ENCODE data around the gene WWOX. TPM values are rescaled to one million over a fixed set of nuclear protein-coding genes. Genes with fewer than 3 reads are reported as not detected.

Gene WWOX
- total RNA-seq, 1 donor from 2014 or later = 16.1 TPM

DNA sequence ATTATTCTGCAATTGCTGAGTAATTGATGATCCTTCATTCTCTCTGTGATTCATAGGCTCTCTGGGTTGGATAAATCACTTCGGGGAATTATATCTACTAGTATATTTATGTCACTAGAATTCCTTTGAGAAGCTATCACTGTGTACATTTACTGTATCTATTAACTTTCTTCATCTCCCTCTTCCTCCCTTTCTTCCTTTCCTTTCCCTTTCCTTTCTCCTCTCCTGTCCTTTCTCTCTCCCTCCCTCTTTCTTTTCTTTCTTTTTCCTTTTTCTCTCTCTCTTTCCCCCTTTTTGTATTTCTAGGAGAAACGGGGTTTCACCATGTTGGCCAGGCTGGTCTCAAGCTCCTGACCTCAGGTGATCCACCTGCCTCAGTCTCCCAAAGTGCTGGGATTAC lies 711.8 kb downstream of the WWOX start:
- Mint-ChIP-seq H3K9me3 (peaks cover 3% of the 10 kb centered on the region), H3K27ac (no peak overlapping the region), H3K36me3 (ENCODE audit: low read depth) (no peaks in the 10 kb centered on the region), H3K4me1 (no peaks in the 10 kb centered on the region), H3K27me3 (no peaks in the 10 kb centered on the region), H3K4me3 (no peak overlapping the region)
- no peak for DNase-seq
- intact Hi-C loops (cut with micrococcal nuclease) = no loop called here

DNA sequence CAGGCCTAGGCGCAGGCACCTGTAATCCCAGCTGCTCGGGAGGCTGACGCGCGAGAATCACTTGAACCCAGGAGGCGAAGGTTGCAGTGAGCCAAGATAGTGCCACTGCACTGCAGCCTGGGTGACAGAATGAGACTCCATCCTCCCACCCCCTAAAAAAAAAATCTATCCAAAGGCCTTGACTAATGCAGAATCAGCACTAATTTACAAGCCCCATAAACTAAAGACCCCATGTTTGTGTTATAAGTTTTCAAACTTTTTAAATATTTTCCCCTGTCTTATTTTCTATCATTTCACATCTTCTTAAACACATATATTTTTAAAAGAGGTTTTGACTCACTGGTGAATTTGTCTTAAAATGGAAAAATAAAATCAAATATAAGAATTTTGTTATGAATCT lies 713.1 kb downstream of the WWOX start:
- no peaks in the 10 kb centered on the region for H3K27me3 Mint-ChIP-seq
- no peak overlapping the region for H3K27ac Mint-ChIP-seq
- intact Hi-C loops (cut with micrococcal nuclease) = no loop called here
- H3K4me1 Mint-ChIP-seq = no peaks in the 10 kb centered on the region
- no peak for DNase-seq
- H3K9me3 Mint-ChIP-seq = peaks cover 3% of the 10 kb centered on the region
- H3K36me3 Mint-ChIP-seq (ENCODE audit: low read depth) = no peaks in the 10 kb centered on the region
- no peak overlapping the region for H3K4me3 Mint-ChIP-seq

DNA sequence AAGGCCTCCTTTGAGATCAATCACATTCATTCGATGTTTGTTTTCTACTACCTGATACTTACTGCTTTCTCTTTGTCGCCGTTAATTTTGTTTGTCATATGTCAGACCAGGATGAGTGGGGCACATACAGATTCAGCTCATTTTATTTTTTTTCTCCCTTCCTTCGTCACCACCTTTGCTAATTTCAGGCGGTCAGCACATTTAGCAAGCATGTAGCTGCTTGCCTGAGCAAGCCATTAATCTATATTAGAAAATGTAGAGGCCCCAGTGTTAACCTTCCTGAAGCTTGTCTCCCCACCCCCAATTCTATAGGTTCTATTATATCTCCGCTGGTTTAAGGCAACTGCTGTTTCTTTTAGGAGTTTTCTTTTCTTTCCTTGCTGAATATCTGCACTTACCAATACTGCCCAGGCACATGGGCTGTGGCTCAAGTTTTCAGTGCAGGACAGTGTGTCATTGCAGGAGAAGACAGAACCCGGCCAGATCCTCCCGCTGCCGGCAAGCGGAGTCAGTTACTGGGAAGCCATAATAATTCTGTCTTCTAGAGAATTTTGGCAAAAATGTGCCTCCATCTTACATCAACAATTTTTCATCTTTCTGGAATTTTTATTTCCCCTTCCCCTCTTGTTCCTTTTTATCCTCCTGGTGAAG lies 714.3 kb downstream of the WWOX start:
- Mint-ChIP-seq H3K27me3 (no peaks in the 10 kb centered on the region), H3K4me1 (no peaks in the 10 kb centered on the region), H3K9me3 (no peaks in the 10 kb centered on the region), H3K27ac (no peak overlapping the region), H3K36me3 (ENCODE audit: low read depth) (no peaks in the 10 kb centered on the region), H3K4me3 (no peak overlapping the region)
- intact Hi-C loops (cut with micrococcal nuclease) = no loop called here
- DNase-seq = no peak

DNA sequence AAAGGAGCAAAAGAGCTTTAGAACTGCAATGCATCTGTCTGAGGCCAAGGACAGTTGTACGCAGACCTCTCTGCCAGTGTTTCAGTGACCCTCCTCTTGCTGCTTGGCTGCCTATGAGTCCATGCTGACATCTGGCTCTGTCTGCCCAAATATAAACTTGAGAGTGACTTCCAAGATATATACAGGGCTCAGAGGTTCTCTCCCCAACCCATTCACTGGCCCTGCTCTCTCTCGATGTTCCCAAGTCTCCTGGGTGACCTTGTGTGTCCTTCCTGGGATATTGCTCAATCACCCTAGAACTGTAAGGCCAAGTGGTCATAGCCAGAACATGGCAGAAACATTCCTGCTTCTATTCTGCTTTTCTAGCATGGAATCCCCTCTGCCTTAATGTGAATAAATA lies 716.3 kb downstream of the WWOX start:
- no peaks in the 10 kb centered on the region for H3K4me1 Mint-ChIP-seq
- DNase-seq = no peak
- no peak overlapping the region for H3K27ac Mint-ChIP-seq
- H3K36me3 Mint-ChIP-seq (ENCODE audit: low read depth) = no peaks in the 10 kb centered on the region
- no peaks in the 10 kb centered on the region for H3K9me3 Mint-ChIP-seq
- H3K4me3 Mint-ChIP-seq = no peak overlapping the region
- H3K27me3 Mint-ChIP-seq = no peaks in the 10 kb centered on the region
- intact Hi-C loops (cut with micrococcal nuclease) = no loop called here

DNA sequence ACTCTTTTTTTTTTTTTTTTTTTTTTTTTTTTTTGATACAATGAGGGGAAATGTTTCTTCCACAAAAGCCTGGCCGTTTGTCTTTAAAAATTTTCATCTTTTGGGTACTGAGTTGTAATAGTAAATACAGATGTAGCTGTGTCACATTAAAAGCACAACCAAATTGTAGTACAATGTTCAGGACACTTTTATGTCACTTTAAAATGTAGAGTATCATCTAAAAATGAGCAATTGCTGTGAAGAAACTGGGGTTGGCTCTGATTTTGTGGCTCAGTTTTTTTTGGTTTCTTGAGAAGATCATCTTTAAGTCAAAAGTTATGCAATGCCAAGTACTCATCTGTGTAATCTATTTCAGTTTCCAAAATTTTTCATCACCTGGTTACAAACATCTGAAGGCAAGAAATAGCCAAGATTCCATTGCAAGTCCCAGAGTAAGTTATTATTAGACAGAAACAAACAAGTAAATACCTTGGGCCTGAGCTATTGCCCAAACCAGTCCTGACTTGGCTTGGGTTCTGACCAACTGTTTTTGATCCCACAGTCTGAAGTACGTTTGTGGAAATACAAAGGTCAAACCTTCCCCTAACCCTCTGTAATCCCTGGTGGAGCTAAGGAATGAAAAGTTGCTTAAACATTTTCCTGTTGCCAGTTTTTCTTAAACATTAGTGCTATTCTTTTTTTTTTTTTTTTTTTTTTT lies 717.2 kb downstream of the WWOX start:
- H3K36me3 Mint-ChIP-seq (ENCODE audit: low read depth) = no peaks in the 10 kb centered on the region
- DNase-seq = no peak
- H3K9me3 Mint-ChIP-seq = no peaks in the 10 kb centered on the region
- intact Hi-C loops (cut with micrococcal nuclease) = no loop called here
- H3K4me1 Mint-ChIP-seq = no peaks in the 10 kb centered on the region
- no peak overlapping the region for H3K27ac Mint-ChIP-seq
- no peaks in the 10 kb centered on the region for H3K27me3 Mint-ChIP-seq
- H3K4me3 Mint-ChIP-seq = no peak overlapping the region

DNA sequence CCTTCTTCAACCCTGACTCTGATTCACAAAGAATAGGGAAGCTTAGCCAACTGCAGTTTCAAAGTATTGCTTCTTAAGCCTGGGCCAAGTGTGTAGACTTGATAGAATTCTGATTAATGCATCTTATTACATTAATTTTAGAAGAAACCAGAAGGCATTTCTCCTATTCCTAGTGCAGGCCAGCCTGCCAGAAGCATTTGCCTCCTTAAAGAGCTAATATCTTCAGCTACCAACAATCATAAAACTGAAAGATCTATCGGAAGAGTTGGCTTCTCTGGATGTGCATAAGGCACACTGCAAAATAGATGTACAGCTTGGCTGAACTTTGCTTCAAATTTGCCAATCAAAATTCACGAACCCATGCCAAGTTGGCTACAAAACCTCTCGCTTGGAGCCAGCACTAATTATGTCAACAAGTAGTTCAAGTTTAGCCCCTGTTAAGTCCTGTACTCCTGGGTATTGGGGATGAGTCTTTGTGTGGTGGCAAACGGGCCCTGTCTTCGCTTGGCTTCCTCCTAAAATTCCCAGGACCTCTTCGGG lies 717.8 kb downstream of the WWOX start:
- intact Hi-C loops (cut with micrococcal nuclease) = no loop called here
- no peaks in the 10 kb centered on the region for H3K27me3 Mint-ChIP-seq
- H3K27ac Mint-ChIP-seq = no peak overlapping the region
- H3K36me3 Mint-ChIP-seq (ENCODE audit: low read depth) = no peaks in the 10 kb centered on the region
- H3K9me3 Mint-ChIP-seq = no peaks in the 10 kb centered on the region
- no peak overlapping the region for H3K4me3 Mint-ChIP-seq
- H3K4me1 Mint-ChIP-seq = no peaks in the 10 kb centered on the region
- DNase-seq = no peak

DNA sequence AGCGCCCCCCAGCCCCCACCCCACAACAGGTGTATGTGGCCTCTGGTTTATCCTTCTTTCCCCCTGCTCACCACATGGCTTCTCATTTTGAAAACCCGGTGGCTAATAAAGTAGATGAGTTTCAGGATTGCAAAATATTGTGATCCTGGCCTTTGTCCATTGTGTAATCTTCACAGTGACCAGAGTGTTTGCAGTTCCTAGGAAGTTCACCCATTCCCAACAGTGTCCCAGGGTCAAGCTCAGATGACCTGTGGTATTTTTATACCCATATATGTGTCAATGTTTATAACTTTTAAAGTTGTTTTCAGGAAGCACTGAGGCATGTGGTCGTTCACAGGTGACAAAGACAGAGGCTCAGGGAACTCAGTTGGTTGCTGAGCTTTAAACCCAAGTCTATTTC lies 721.9 kb downstream of the WWOX start:
- Mint-ChIP-seq H3K27me3 (no peaks in the 10 kb centered on the region), H3K9me3 (no peaks in the 10 kb centered on the region), H3K4me3 (no peak overlapping the region), H3K36me3 (ENCODE audit: low read depth) (no peaks in the 10 kb centered on the region), H3K27ac (no peak overlapping the region), H3K4me1 (no peaks in the 10 kb centered on the region)
- intact Hi-C loops (cut with micrococcal nuclease) = no loop called here
- DNase-seq = no peak

DNA sequence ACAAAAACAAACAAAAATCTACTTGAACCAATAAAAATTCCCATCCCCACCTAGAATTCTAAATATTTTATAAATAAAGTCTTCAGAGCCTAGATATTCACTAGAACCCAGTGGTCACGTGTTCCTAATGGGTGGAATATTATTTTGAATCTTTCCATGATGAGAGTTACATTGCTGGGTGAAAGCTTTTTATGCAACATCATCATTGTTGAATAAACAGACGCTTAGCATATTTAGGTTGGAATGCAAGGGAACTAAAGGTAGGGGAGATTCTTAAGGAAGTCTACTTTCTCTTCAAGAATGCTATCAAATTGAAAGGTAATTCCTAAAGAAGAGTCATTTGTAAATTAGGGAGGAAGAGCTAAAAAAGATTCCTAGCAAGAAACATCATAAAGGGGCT lies 723.1 kb downstream of the WWOX start:
- no peak for DNase-seq
- H3K4me3 Mint-ChIP-seq = no peak overlapping the region
- H3K27me3 Mint-ChIP-seq = no peaks in the 10 kb centered on the region
- H3K36me3 Mint-ChIP-seq (ENCODE audit: low read depth) = no peaks in the 10 kb centered on the region
- no peaks in the 10 kb centered on the region for H3K9me3 Mint-ChIP-seq
- intact Hi-C loops (cut with micrococcal nuclease) = no loop called here
- H3K27ac Mint-ChIP-seq = no peak overlapping the region
- H3K4me1 Mint-ChIP-seq = no peaks in the 10 kb centered on the region

DNA sequence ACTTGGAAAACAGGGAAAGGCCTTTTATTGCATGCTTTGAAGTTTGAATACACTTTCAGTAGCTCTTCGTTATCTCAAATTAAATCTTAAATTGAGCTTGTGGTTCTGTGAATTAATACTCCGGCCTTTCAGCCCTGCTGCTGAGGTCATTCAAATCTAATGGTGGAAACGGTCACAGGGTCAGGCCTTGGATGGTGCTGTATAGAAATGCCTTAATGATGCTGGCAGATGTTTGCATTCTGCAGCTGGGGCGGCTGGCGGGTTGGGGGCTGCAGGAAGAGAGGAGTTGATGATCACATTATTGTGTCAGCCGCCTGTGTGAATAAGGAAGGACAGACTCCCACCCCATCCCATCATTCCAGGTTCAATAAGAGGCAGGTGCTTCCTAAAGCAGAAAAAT lies 723.6 kb downstream of the WWOX start:
- no peak overlapping the region for H3K27ac Mint-ChIP-seq
- no peaks in the 10 kb centered on the region for H3K36me3 Mint-ChIP-seq (ENCODE audit: low read depth)
- H3K9me3 Mint-ChIP-seq = no peaks in the 10 kb centered on the region
- no peak for DNase-seq
- intact Hi-C loops (cut with micrococcal nuclease) = no loop called here
- no peaks in the 10 kb centered on the region for H3K4me1 Mint-ChIP-seq
- H3K27me3 Mint-ChIP-seq = no peaks in the 10 kb centered on the region
- no peak overlapping the region for H3K4me3 Mint-ChIP-seq

DNA sequence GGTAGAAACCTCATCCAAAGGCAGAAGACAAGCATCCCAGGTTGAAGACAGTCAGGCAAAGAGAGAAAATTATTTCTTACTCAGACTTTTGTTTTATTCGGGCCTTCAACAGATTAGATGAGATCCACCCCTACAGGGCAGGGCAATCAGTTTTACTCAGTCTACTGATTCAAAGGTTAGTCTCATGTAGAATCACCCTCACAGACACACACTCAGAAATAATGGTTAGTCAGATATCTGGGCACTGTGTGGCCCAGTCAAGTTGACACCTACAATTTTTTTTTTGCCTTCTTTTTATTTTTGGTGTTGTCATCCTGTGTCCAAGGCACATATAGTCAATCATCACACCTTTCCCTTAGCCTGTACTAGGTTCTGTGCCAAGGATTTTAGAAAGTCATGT lies 729.8 kb downstream of the WWOX start:
- Mint-ChIP-seq H3K4me3 (no peak overlapping the region), H3K36me3 (ENCODE audit: low read depth) (no peaks in the 10 kb centered on the region), H3K27me3 (no peaks in the 10 kb centered on the region), H3K4me1 (no peaks in the 10 kb centered on the region), H3K9me3 (no peaks in the 10 kb centered on the region), H3K27ac (no peak overlapping the region)
- no peak for DNase-seq
- intact Hi-C loops (cut with micrococcal nuclease) = no loop called here

DNA sequence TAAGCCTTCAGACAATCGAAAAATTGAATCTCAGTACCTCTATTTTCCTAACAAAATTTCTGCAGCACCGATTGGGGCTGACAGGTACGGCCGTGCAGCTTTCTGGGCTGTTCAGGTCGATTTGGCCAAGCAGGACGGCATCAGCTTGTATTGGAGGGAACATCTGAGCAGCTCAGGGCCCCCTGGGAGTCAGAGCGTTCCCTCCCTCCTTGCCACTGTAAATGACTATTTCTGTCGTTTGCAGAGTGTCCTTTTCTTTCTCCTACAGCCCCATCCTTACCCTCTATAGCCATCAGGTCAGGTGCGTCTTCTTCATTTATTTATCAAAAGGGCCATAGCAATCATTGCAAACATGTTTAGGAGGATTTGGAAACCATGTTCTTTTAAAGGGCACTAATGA lies 731.1 kb downstream of the WWOX start:
- Mint-ChIP-seq H3K27ac (no peak overlapping the region), H3K4me3 (no peak overlapping the region), H3K9me3 (no peaks in the 10 kb centered on the region), H3K4me1 (no peaks in the 10 kb centered on the region), H3K27me3 (no peaks in the 10 kb centered on the region), H3K36me3 (ENCODE audit: low read depth) (no peaks in the 10 kb centered on the region)
- intact Hi-C loops (cut with micrococcal nuclease) = no loop called here
- no peak for DNase-seq

DNA sequence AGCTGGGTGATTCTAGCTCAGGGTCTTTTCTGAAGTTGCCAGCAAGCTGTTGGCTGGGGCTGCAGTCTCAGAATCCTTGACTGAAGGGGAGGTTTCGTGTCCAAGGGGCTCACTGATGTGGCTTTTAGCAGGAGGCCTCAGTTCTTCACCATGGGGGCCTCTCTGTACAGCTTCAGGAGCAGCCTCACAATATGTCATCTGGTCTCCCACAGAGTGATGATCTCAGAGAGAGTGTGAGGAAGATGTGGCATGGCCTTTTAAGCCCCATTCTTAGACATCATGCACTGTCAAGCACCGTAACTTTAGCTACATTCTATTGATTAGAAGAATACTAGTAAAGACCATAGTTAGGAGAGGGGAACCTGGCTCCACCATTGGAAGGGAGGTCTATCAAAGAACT lies 732.6 kb downstream of the WWOX start:
- no peaks in the 10 kb centered on the region for H3K27me3 Mint-ChIP-seq
- H3K36me3 Mint-ChIP-seq (ENCODE audit: low read depth) = no peaks in the 10 kb centered on the region
- DNase-seq = no peak

DNA sequence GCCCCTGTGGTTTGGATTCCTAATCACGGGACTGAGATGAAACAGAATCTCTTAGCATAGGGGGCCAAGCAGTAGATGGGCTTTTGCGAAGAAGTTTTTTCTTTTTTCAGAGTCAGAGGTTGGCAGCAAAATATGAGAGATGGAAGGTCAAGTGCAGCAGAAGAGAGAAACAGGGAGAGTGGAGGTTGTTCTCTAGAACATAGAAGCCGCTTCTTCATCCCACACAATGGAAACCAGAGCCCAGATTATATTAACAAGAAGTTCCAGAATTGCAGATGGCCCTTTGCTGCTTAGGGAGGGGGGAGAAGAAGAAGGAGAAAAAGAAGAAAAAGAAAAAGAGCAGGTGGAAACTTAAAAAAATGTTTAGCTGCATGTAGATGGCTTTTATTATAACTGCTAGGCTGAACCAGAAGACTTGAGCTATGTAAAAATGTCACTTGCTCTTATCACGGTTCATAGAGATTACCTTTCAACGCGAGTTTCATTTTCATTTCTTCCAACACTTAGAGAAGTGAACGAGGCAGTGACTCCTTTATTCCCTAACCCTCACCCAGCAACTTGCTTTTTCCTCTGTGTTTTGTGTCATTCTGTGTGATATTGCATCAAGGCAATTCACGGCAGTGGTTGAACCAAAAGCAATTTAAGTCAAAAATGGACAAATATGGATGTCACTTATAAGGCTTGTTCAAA lies 737.5 kb downstream of the WWOX start:
- intact Hi-C loops (cut with micrococcal nuclease) = loop anchor here (5.0 kb wide), 1 partner anchor 35 kb away; no protein-coding TSS in a partner anchor
- Mint-ChIP-seq H3K4me1 (peaks cover 3% of the 10 kb centered on the region), H3K27me3 (no peaks in the 10 kb centered on the region), H3K9me3 (peaks cover 3% of the 10 kb centered on the region), H3K27ac (peak overlapping the region; percentile 18), H3K36me3 (ENCODE audit: low read depth) (no peaks in the 10 kb centered on the region), H3K4me3 (peak overlapping the region; percentile 2)
- no peak for DNase-seq

More for the DNA sequence above, 732.6 kb downstream of the WWOX start:
- Mint-ChIP-seq H3K4me3 (no peak overlapping the region), H3K9me3 (no peaks in the 10 kb centered on the region), H3K4me1 (peaks cover 3% of the 10 kb centered on the region), H3K27ac (no peak overlapping the region)
- intact Hi-C loops (cut with micrococcal nuclease) = no loop called here

DNA sequence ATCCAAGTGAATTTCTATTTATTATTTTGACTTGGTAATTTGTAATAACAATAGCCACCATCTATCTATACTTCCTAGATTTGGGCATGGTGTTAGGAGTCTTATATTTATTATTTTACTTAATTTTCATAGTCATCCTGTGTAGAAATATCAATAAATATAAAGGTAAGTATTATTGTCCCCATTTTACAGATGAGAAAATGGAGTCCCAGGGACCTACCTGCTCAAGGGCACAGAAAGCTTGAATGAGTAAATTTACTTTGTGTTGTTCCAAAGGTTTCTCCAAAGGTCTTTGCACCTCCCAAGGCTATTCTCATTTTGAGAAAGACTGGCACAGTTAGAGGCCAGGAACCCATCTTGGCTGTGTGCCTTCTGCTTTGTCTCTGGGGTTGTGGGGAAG lies 738.3 kb downstream of the WWOX start:
- intact Hi-C loops (cut with micrococcal nuclease) = loop anchor here (5.0 kb wide), 1 partner anchor 35 kb away; no protein-coding TSS in a partner anchor
- Mint-ChIP-seq H3K4me3 (no peak overlapping the region), H3K36me3 (ENCODE audit: low read depth) (no peaks in the 10 kb centered on the region), H3K27ac (no peak overlapping the region), H3K4me1 (peaks cover 3% of the 10 kb centered on the region), H3K9me3 (peaks cover 3% of the 10 kb centered on the region), H3K27me3 (no peaks in the 10 kb centered on the region)
- DNase-seq = no peak
